Activated CD8-positive, alpha-beta T cell treated with anti-CD3 and anti-CD28 coated beads for 36 hours (primary cell): ENCODE results near the gene GLCCI1. TPM values are rescaled to one million over a fixed set of nuclear protein-coding genes. Genes with fewer than 3 reads are reported as not detected.

ENCODE experiments used
- ATAC-seq: fragments of 200-7000 bp; cut with Tn5 transposase; one replicate; pipeline ENCODE4 v1.10.0; 2021; ENCODE audit warnings: mild to moderate bottlenecking, moderate library complexity
- CTCF ChIA-PET: fragments of 350-600 bp; sonication (Branson Sonifier 250); formaldehyde crosslinking; loops from one replicate; lab custom pipeline; 2021; ENCODE audit warnings: antibody characterized with exemption; lab: Charles Lee
- POLR2A ChIA-PET: fragments of 350-600 bp; sonication (Branson Sonifier 250); formaldehyde crosslinking; loops from one replicate; lab custom pipeline; 2021; ENCODE audit warnings: antibody characterized with exemption; lab: Charles Lee
- DNase-seq: peaks from one replicate; pipeline ENCODE4 v3.0.0-alpha.2; 2020
- H3K27ac Mint-ChIP-seq: one replicate; pipeline ENCODE4 v1.8.0; 2021; ENCODE audit warnings: mild to moderate bottlenecking, mixed read lengths
- H3K27me3 Mint-ChIP-seq: one replicate; pipeline ENCODE4 v1.8.0; 2021; ENCODE audit warnings: mixed read lengths
- H3K36me3 Mint-ChIP-seq: one replicate; pipeline ENCODE4 v1.8.0; 2021; ENCODE audit warnings: low read depth, mixed read lengths
- H3K4me1 Mint-ChIP-seq: one replicate; pipeline ENCODE4 v1.8.0; 2021; ENCODE audit warnings: low read depth, mixed read lengths
- H3K4me3 Mint-ChIP-seq: one replicate; pipeline ENCODE4 v1.8.0; 2021; ENCODE audit warnings: mild to moderate bottlenecking, moderate library complexity, mixed read lengths
- H3K9me3 Mint-ChIP-seq: one replicate; pipeline ENCODE4 v1.8.0; 2021; ENCODE audit warnings: mixed read lengths
- CTCF ChIP-seq: fragments of 200-600 bp; IDR thresholded peaks from one replicate; pipeline ENCODE4 v1.8.0; 2022; ENCODE audit warnings: antibody characterized with exemption, mild to moderate bottlenecking
- intact Hi-C: fragments of 100-400 bp; cut with micrococcal nuclease; formaldehyde crosslinking; loops from one replicate; pipeline ENCODE4 v1.10.0; 2022
- total RNA-seq, 2 experiments: library from RNA; stranded (reverse); gene quantifications; one replicate each; pipeline ENCODE4 v1.2.3, GENCODE V29; 2021

Gene GLCCI1
- total RNA-seq = 10 to 100 TPM; 11.3 to 13.0 TPM

- Mint-ChIP-seq H3K36me3 (no peaks in the 10 kb centered on the region), H3K27me3 (no peaks in the 10 kb centered on the region), H3K4me3 (peak within 1 kb of the TSS; percentile 93), H3K4me1 (peaks cover 27% of the 10 kb centered on the region), H3K27ac (peak within 1 kb of the TSS; percentile 92), H3K9me3 (no peaks in the 10 kb centered on the region)
- ChIA-PET CTCF (interaction anchor here (1.1 to 2.4 kb wide), 3 partner anchors 11 to 288 kb away, joined by 3 to 8 read pairs (median 5); no protein-coding TSS in a partner anchor), POLR2A (interaction anchor here (0.7 to 3.9 kb wide), 10 partner anchors 9 to 288 kb away, joined by 3 to 20 read pairs (median 4); no protein-coding TSS in a partner anchor)
- intact Hi-C loops = no loop called here
- ATAC-seq (peak; percentile 92), DNase-seq (peak; percentile 98)
- no peak for TF ChIP-seq CTCF
Measured at GRCh38 chr7:7968544-7969305, at the start of gene GLCCI1. GLCCI1 (plus strand) TSS chr7:7968796; CDS start chr7:7969351, 555 bp downstream.

- ATAC-seq = no peak
- POLR2A ChIA-PET = interaction anchor here (1.0 kb wide), 1 partner anchor 14 kb away, joined by 3 read pairs; no protein-coding TSS in a partner anchor
- H3K27ac Mint-ChIP-seq = no peak overlapping the region
- H3K27me3 Mint-ChIP-seq = no peaks in the 10 kb centered on the region
- DNase-seq = no peak
- TF ChIP-seq CTCF = no peak
- H3K36me3 Mint-ChIP-seq = no peaks in the 10 kb centered on the region
- CTCF ChIA-PET = interaction anchor here (1.3 to 1.6 kb wide), 2 partner anchors 8 to 28 kb away, joined by 4 read pairs; no protein-coding TSS in a partner anchor
- H3K4me1 Mint-ChIP-seq = peaks cover 24% of the 10 kb centered on the region
- H3K9me3 Mint-ChIP-seq = no peaks in the 10 kb centered on the region
- H3K4me3 Mint-ChIP-seq = no peak overlapping the region
- intact Hi-C loops = no loop called here
Measured at GRCh38 chr7:7919449-7919945, 49.1 kb upstream of the GLCCI1 start.

GRCh38 chr7:7920056-7920455 is 48.5 kb upstream of the GLCCI1 start:
- Mint-ChIP-seq H3K4me3 (no peak overlapping the region), H3K27ac (no peak overlapping the region), H3K27me3 (no peaks in the 10 kb centered on the region), H3K9me3 (no peaks in the 10 kb centered on the region), H3K36me3 (no peaks in the 10 kb centered on the region), H3K4me1 (peaks cover 26% of the 10 kb centered on the region)
- ChIA-PET POLR2A (interaction anchor here (1.0 kb wide), 1 partner anchor 13 kb away, joined by 3 read pairs; no protein-coding TSS in a partner anchor), CTCF (interaction anchor here (1.1 to 1.6 kb wide), 3 partner anchors 9 to 28 kb away, joined by 3 to 4 read pairs (median 4); no protein-coding TSS in a partner anchor)
- ATAC-seq (no peak), DNase-seq (no peak)
- intact Hi-C loops = no loop called here
- TF ChIP-seq CTCF = no peak

- peak; percentile 82 for ATAC-seq
- peak; percentile 28 for DNase-seq
- Mint-ChIP-seq H3K27me3 (no peaks in the 10 kb centered on the region), H3K4me1 (peaks cover 26% of the 10 kb centered on the region), H3K27ac (no peak overlapping the region), H3K4me3 (no peak overlapping the region), H3K9me3 (no peaks in the 10 kb centered on the region), H3K36me3 (no peaks in the 10 kb centered on the region)
- intact Hi-C loops = no loop called here
- CTCF ChIA-PET = interaction anchor here (1.1 to 1.6 kb wide), 2 partner anchors 9 to 11 kb away, joined by 3 to 4 read pairs; no protein-coding TSS in a partner anchor
- no peak for TF ChIP-seq CTCF
- POLR2A ChIA-PET = interaction anchor here (1.0 kb wide), 1 partner anchor 13 kb away, joined by 3 read pairs; no protein-coding TSS in a partner anchor
Measured at GRCh38 chr7:7920481-7920880, 48.1 kb upstream of the GLCCI1 start.

GRCh38 chr7:7921830-7922229 is 46.8 kb upstream of the GLCCI1 start:
- no peak for TF ChIP-seq CTCF
- no peak overlapping the region for H3K4me3 Mint-ChIP-seq
- H3K36me3 Mint-ChIP-seq = no peaks in the 10 kb centered on the region
- CTCF ChIA-PET = no interaction called here
- no peak overlapping the region for H3K27ac Mint-ChIP-seq
- no peaks in the 10 kb centered on the region for H3K27me3 Mint-ChIP-seq
- peaks cover 26% of the 10 kb centered on the region for H3K4me1 Mint-ChIP-seq
- intact Hi-C loops = no loop called here
- H3K9me3 Mint-ChIP-seq = no peaks in the 10 kb centered on the region
- no peak for ATAC-seq
- POLR2A ChIA-PET = no interaction called here
- no peak for DNase-seq
